Measurements from ENCODE around the gene PLXDC2.
"Not testable (repeated sequence)": the region's sequence is repeated elsewhere in the genome, so short reads cannot be mapped to it uniquely, and the experiment has no call there.

Gene PLXDC2

GRCh38 chr10:20200758-20201157 lies 384.5 kb downstream of the PLXDC2 start:
- no peak for DNase-seq (ENCODE audit: low read depth)

DNA sequence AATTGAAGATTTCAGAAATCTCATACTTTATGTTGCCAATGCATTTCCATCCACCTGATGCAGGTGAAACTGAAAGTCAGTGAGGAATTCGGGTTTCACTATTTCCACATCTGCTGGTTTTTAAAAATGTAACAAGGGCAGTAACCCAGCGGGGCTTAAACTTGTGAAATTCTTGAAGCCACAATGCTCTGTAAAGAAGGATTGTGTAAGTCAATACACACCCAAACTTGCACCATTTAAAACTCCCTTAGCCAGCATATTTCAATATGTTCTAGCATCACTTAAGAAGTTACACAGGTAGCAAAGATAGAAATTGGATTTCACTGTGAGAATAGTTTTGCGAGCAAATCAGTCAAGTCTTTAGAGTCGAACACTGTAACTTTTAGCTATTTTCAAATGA lies 386.1 kb downstream of the PLXDC2 start:
- H3K4me3 ChIP-seq (ENCODE audit: low read length) = no peak overlapping the region
- DNase-seq (ENCODE audit: low read depth) = no peak
- TF ChIP-seq, protein P1, sequence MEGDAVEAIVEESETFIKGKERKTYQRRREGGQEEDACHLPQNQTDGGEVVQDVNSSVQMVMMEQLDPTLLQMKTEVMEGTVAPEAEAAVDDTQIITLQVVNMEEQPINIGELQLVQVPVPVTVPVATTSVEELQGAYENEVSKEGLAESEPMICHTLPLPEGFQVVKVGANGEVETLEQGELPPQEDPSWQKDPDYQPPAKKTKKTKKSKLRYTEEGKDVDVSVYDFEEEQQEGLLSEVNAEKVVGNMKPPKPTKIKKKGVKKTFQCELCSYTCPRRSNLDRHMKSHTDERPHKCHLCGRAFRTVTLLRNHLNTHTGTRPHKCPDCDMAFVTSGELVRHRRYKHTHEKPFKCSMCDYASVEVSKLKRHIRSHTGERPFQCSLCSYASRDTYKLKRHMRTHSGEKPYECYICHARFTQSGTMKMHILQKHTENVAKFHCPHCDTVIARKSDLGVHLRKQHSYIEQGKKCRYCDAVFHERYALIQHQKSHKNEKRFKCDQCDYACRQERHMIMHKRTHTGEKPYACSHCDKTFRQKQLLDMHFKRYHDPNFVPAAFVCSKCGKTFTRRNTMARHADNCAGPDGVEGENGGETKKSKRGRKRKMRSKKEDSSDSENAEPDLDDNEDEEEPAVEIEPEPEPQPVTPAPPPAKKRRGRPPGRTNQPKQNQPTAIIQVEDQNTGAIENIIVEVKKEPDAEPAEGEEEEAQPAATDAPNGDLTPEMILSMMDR (conservative IDR thresholded peaks at IDR 0.05; ENCODE audit: low read depth, low read length) = no peak

More at GRCh38 chr10:20200758-20201157, 384.5 kb downstream of the PLXDC2 start:
- TF ChIP-seq, protein P1 (conservative IDR thresholded peaks at IDR 0.05; ENCODE audit: low read depth, low read length) = no peak
- no peak overlapping the region for H3K4me3 ChIP-seq (ENCODE audit: low read length)

- no peak for DNase-seq (ENCODE audit: low read depth)
- TF ChIP-seq, protein P1 (conservative IDR thresholded peaks at IDR 0.05; ENCODE audit: low read depth, low read length) = no peak
Observed at GRCh38 chr10:20207653-20208052, 391.4 kb downstream of the PLXDC2 start.

DNA sequence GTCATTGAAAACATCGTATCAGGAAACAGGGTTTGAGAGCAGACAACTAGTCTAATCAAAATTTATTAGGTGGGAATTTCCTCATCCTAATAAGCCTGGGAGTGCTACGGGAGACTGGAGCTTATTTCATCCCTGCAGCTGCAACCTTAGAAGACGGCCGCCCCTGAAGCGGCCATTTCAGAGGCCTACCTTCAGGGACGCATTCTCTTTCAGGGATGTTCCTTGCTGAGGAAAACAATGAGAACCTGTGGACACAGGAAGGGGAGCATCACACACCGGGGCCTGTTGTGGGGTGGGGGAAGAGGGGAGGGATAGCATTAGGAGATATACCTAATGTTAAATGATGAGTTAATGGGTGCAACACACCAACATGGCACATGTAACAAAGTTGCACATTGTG lies 392.9 kb downstream of the PLXDC2 start:
- not testable (repeated sequence) for DNase-seq (ENCODE audit: low read depth); H3K4me3 ChIP-seq (ENCODE audit: low read length)

More at GRCh38 chr10:20207653-20208052, 391.4 kb downstream of the PLXDC2 start:
- H3K4me3 ChIP-seq (ENCODE audit: low read length) = no peak overlapping the region

DNA sequence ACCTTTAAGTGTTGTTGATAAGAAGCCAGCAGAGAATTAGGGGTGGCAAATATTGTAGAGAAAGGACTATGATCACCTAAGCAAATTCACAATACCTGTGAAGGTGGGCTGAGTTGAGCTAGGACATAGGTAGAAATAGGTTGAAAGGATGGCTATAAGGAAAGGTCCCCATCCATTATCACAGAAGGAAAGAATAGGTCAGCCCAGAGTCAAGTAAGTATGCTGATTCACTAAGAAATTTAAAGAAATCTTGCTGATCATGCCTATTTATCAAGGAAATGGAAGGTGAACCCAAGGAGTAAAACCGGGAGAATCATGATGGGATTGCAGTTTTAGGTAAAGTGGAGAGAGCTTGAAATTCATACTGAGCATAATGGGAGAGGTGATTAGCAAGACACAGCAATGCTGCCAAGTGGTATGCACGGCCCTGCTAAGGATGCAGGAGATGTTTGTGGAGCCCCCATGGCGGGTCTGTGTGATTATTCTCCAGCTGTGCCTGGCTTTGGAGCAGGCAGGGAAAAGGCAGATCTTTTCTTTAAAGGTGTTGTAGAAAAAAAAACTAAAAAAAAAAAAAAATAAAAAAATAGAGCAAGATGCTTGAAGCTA lies 399.4 kb downstream of the PLXDC2 start:
- DNase-seq (ENCODE audit: low read depth) = no peak
- TF ChIP-seq, protein P1 (conservative IDR thresholded peaks at IDR 0.05; ENCODE audit: low read depth, low read length) = no peak
- H3K4me3 ChIP-seq (ENCODE audit: low read length) = no peak overlapping the region

DNA sequence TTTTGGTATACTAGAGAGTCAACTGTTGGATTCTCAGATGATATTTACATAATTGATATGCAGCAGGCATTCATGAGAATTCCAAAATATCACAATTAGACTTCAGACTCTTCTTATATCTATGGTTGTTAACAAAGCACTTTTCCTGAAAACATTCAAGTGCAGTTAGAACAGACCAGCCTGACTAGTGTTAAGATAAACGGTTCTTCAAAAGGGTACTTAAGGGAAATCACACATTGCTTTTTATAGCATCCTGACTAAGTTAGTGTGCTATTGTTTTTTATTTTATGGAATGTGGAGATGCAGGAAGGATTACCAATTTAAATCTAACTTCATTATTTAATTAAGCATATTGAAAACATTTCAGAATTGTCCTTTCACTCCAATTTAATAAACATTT lies 405.1 kb downstream of the PLXDC2 start:
- DNase-seq (ENCODE audit: low read depth) = no peak
- no peak overlapping the region for H3K4me3 ChIP-seq (ENCODE audit: low read length)
- TF ChIP-seq, protein P1 (conservative IDR thresholded peaks at IDR 0.05; ENCODE audit: low read depth, low read length) = no peak

- TF ChIP-seq, protein P1 (conservative IDR thresholded peaks at IDR 0.05; ENCODE audit: low read depth, low read length) = no peak
- no peak for DNase-seq (ENCODE audit: low read depth)
- no peak overlapping the region for H3K4me3 ChIP-seq (ENCODE audit: low read length)
Observed at GRCh38 chr10:20228729-20229128, 412.5 kb downstream of the PLXDC2 start.
